ENCODE data around the gene CASKIN1. TPM values are rescaled to one million over a fixed set of nuclear protein-coding genes. Genes with fewer than 3 reads are reported as not detected.

CASKIN1 gene
- total and polyA plus RNA-seq, 2 of the 8 experiments (the other 6 are each of a cell fraction or from before 2014, with no cell fraction given): 1.2 to 6.4 TPM

GRCh38 chr16:2243781-2244180, 47.4 kb upstream of the CASKIN1 start (continued):
- TF ChIP-seq KDM4A (IDR thresholded peaks at IDR 0.05; ENCODE audit: low read depth, low read length, severe bottlenecking) (no peak), ZNF274 (IDR thresholded peaks at IDR 0.05; ENCODE audit: borderline replicate concordance, extremely low read depth, low read length) (no peak), CHD7 (IDR thresholded peaks at IDR 0.05; ENCODE audit: insufficient replicate concordance, low read length) (no peak), ATF2 (IDR thresholded peaks at IDR 0.05; ENCODE audit: low read length) (no peak), SUZ12 (IDR thresholded peaks at IDR 0.05; ENCODE audit: low read length) (no peak)

All from H1 (cell line).